Uterus (tissue), 4 donors: ENCODE results near the gene SLC29A4. TPM values are rescaled to one million over a fixed set of nuclear protein-coding genes. Genes with fewer than 3 reads are reported as not detected.

Source experiments
- DNase-seq, 2 donors: peaks; one replicate each; pipeline ENCODE4 v3.0.0-alpha.2; 2019 to 2020
- H3K27ac ChIP-seq, 2 donors: fragments of 200-600 bp; sonication (generic); 1 replicate in 1 of 2; 2 replicates in 1 of 2; pipeline ENCODE4 v1.5.1; 2016 to 2018
- H3K27me3 ChIP-seq, 2 donors: fragments of 200-600 bp; sonication (generic); one replicate each; pipeline ENCODE4 v1.5.1; 2018 to 2019; ENCODE audit warnings: control low read depth in 1 of 2
- H3K36me3 ChIP-seq, 2 donors: fragments of 200-600 bp; sonication (generic); one replicate each; pipeline ENCODE4 v1.5.1; 2019; ENCODE audit warnings: control low read depth in 1 of 2
- H3K4me1 ChIP-seq, 2 donors: fragments of 200-600 bp; sonication (generic); one replicate each; pipeline ENCODE4 v1.5.1; 2018 to 2019; ENCODE audit warnings: control low read depth in 1 of 2
- H3K4me3 ChIP-seq, 2 donors: fragments of 200-600 bp; sonication (generic); 1 replicate in 1 of 2; 2 replicates in 1 of 2; pipeline ENCODE4 v1.5.1; 2018 to 2019; ENCODE audit warnings: mild to moderate bottlenecking in 1 of 2
- H3K9me3 ChIP-seq, 2 donors: fragments of 200-600 bp; sonication (generic); one replicate each; pipeline ENCODE4 v1.5.1; 2019; ENCODE audit warnings: control low read depth in 1 of 2
- CTCF ChIP-seq, 4 experiments: fragments of 200-600 bp in 2 of 4; fragments of 450-650 bp in 2 of 4; sonication (generic) in 2 of 4; IDR thresholded peaks; one replicate each; pipeline ENCODE4 v1.5.1; 2016 to 2019; ENCODE audit warnings: antibody characterized with exemption in 4 of 4, mild to moderate bottlenecking in 2 of 4, moderate library complexity in 1 of 4
- POLR2A ChIP-seq, 2 donors: fragments of 450-650 bp; IDR thresholded peaks; one replicate each; pipeline ENCODE4 v1.6.1; 2016; ENCODE audit warnings: antibody characterized with exemption in 2 of 2, mild to moderate bottlenecking in 1 of 2, moderate library complexity in 1 of 2
- intact Hi-C: fragments of 100-400 bp; cut with DNase I; formaldehyde crosslinking; loops from one replicate; pipeline ENCODE4 v1.15.1; 2023; ENCODE audit warnings: low total_unique reads
- total RNA-seq, 4 donors: library from RNA; depleted of rRNA in 3 of 4; stranded (reverse); fragments of >200 nt in 3 of 4; gene quantifications; one replicate each; pipeline versions ENCODE4 v1.1.0 to v1.2.4, GENCODE V29; 2014 to 2023
- donor health status: DM: yes; HTN: yes; CAD: no.

Gene SLC29A4
- total RNA-seq, 4 donors from 2014 or later: 1.8 to 5.0 TPM; not detected in 2

DNA sequence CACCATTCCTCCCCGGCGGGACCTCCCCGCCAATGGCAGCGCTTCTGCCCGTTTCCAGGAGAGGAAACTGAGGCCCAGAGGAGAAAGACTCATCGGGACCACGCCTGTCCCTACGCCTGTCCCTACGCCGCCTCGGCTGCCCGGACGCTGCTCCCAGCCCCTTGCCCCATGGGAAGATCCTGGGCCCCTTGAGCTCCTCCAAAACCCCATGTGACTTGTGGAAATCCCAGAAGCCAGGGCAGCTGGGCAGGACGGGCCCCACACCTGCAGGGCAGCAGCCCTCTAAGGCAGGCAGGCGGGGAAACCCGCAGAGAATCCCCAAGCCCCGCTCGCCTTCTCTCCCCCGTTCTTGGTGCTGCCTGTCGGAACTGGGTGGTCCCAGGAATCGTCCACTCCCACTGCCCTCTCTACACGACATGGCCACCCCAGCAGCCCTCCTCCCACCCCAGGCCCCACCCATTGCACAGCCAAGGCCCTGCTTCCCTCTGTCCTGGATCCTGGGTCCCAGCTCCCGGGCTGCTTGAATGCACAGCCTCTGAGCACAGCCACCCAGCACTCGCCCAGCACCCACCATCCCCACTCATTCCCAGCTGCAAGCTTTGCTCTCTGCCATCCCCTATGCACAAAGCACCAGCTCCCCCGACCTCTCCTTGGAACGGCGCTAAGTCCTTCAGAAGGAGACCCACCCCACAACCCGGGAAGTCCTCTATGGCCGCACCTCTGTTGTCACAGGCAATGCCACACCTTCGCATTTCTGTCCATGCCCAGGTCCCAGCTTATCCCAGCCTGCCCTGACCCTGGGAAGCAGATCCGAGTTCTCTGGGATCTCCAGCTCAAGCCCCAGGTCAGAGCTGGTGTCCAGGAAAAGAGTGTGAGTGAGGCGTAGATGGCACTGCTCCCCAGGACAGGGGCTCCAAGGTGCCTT is 50.6 kb downstream of the SLC29A4 start:
- Histone ChIP-seq H3K4me1 (no peaks in the 10 kb centered on the region), H3K27me3 (no peaks in the 10 kb centered on the region), H3K9me3 (no peaks in the 10 kb centered on the region), H3K27ac (no peak overlapping the region), H3K36me3 (no peaks in the 10 kb centered on the region), H3K4me3 (no peak overlapping the region)
- TF ChIP-seq POLR2A (IDR thresholded peaks at IDR 0.05) (no peak), CTCF (IDR thresholded peaks at IDR 0.05) (no peak)
- peak in 1 of 2 donors; percentile 12 for DNase-seq
- intact Hi-C loops: no loop called here

DNA sequence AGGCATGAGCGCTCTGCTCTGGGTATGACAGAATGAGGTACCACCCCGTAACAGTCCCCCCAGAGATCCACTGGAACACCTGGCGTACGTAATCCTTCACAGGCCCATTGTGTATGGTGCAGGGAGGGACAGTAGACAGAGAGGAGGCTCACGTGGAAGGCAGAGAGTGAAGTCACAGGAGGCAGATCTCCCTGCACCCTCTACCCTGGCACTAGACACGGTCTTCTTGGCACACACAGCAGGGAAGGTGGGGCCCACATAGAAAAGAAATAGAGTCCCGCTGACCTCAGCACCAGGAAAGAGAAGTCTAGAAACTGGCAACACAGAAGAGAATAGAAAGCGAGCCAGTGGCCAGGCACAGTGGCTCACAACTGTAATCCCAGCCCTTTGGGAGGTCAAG is 51.9 kb downstream of the SLC29A4 start:
- intact Hi-C loops: no loop called here
- DNase-seq: no peak
- Histone ChIP-seq H3K4me1 (no peaks in the 10 kb centered on the region), H3K27ac (no peak overlapping the region), H3K9me3 (no peaks in the 10 kb centered on the region), H3K27me3 (no peaks in the 10 kb centered on the region), H3K36me3 (no peaks in the 10 kb centered on the region), H3K4me3 (no peak overlapping the region)
- TF ChIP-seq CTCF (IDR thresholded peaks at IDR 0.05) (no peak), POLR2A (IDR thresholded peaks at IDR 0.05) (no peak)

DNA sequence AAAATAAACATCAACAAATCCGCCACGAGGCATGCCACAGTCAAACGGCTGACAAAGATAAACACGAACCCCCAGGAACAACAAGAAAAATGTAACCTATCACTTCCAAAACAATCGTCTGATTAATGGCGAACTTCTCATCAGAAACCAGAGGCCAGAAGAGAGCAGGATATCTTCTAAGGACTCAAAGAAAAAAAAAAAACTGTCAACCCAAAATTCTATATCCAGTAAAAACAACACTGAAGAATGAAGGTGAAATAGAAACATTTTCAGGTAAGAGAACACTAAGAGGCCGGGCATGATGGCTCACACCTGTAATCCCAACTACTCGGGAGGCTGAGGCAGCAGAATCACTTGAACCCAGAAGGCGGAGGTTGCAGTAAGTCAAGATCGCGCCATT is 54.3 kb downstream of the SLC29A4 start:
- Histone ChIP-seq H3K4me3 (no peak overlapping the region), H3K9me3 (peaks cover 0 to 6% of the 10 kb centered on the region in 2 donors), H3K4me1 (no peaks in the 10 kb centered on the region), H3K27ac (no peak overlapping the region), H3K36me3 (no peaks in the 10 kb centered on the region), H3K27me3 (no peaks in the 10 kb centered on the region)
- no peak for DNase-seq
- TF ChIP-seq CTCF (IDR thresholded peaks at IDR 0.05): no peak
- intact Hi-C loops: no loop called here

DNA sequence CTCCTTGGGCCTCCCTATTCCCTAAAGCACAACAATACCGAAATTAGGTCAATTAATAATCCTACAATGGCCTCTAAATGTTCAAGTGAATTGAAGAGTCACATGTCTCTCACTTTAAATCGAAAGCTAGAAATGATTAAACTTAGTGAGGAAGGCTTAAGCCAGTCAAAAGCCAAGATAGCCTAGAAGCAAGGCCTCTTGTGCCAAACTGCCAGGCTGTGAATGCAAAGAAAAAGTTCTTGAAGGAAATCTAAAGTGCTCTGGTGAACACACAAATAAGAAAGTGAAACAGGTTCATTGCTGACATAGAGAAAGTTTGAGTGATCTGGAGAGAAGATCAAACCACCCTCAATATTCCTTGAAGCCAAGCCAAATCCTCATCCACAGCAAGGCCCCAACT is 57.2 kb downstream of the SLC29A4 start:
- intact Hi-C loops: no loop called here
- no peak for TF ChIP-seq CTCF (IDR thresholded peaks at IDR 0.05)
- no peak for TF ChIP-seq POLR2A (IDR thresholded peaks at IDR 0.05)

DNA sequence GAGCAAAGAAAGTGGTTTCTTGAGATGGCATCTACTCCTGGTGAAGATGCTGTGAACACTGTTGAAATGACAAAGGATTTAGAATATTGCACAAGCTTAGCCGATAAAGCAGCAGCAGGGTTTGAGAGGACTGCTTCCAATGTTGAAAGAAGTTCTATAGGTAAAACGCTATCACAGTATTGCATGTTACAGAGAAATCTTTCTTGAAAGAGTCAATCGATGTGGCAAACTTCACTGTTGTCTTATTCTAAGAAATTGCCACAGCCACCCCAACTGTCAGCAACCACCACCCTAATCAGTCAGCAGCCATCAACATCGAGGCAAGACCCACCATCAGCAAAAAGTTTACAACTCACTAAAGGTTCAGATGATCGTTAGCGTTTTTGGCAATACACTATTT is 59.9 kb downstream of the SLC29A4 start:
- no peak for DNase-seq
- Histone ChIP-seq H3K27me3 (no peaks in the 10 kb centered on the region), H3K36me3 (no peaks in the 10 kb centered on the region), H3K9me3 (peaks cover 0 to 21% of the 10 kb centered on the region in 2 donors), H3K4me3 (no peak overlapping the region), H3K4me1 (no peaks in the 10 kb centered on the region), H3K27ac (no peak overlapping the region)
- TF ChIP-seq POLR2A (IDR thresholded peaks at IDR 0.05): no peak
- TF ChIP-seq CTCF (IDR thresholded peaks at IDR 0.05): no peak
- intact Hi-C loops: no loop called here

More for the DNA sequence above, 57.2 kb downstream of the SLC29A4 start:
- H3K4me1 ChIP-seq: no peaks in the 10 kb centered on the region
- no peak overlapping the region for H3K27ac ChIP-seq
- H3K36me3 ChIP-seq: no peaks in the 10 kb centered on the region
- H3K9me3 ChIP-seq: peaks cover 0 to 21% of the 10 kb centered on the region in 2 donors
- H3K4me3 ChIP-seq: no peak overlapping the region
- no peaks in the 10 kb centered on the region for H3K27me3 ChIP-seq
- no peak for DNase-seq
